HG03442 (cell line): ENCODE results near the gene NUP98.

Source experiments
- ATAC-seq: cut with Tn5 transposase; IDR thresholded peaks from one replicate; pipeline ENCODE4 v1.9.1; 2021; ENCODE audit warnings: mild to moderate bottlenecking, moderate library complexity; ENCODE audit not compliant: unreplicated experiment

NUP98 gene

GRCh38 chr11:3797329-3798090 lies at the start of gene NUP98:
Gene NUP98, minus strand, starts transcription at chr11:3797554. Its CDS starts 15,437 bp downstream, at chr11:3782117.
- peak; percentile 86 for ATAC-seq

GRCh38 chr11:3845670-3846069 lies 48.3 kb upstream of the NUP98 start:
- ATAC-seq = no peak

GRCh38 chr11:3845246-3845645 lies 47.9 kb upstream of the NUP98 start:
- ATAC-seq = no peak

DNA sequence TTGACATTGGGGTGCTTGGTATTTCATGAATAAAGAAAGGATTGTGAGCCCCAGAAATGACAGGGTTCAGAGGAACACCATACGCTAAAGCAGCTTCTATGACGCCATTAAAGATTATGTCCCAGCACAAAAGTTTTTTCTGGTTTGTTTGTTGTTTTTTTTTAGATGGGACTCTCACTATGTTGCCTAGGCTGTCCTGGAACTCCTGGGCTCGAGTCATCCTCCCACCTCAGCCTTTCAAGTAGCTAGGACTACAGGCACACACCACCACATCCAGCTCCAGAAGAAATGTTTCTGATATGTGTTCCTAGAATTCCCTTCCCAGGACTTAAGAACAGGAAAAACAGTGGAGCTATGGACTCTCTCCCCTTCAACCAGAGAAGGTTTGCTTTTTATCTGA lies 46.0 kb upstream of the NUP98 start:
- ATAC-seq = no peak

- ATAC-seq = peak; percentile 43
Measured at GRCh38 chr11:3841426-3842350, 44.3 kb upstream of the NUP98 start.

DNA sequence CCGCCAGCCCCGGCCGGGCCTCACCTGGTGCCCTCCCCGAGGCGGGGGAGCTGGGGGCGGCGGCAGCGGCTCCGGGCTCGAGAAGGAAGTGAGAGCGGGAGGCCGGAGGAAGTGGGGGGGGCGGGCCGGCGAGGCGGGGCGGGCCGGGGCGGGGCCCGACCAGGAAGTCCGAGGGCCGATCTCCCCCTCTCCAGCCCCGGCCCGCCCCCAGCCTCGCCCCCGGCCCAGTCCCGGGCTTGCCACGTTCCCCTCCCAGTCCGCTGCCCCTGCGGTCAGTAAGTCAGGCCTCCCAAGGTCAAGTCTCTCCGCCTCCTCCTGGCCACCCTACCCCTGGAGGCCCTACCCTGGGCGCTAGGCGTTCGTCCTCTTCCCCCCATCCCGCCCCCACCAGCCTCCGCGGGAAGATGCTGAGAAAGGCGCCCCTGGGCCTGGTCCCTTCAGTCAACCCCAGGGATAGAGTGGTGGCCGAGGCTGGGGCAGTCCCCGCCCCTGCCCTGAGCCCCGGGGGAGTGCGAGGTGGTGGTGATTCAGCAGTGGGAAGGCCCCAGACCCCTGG lies 43.6 kb upstream of the NUP98 start, which contains the start of gene RHOG:
Gene RHOG (minus strand): TSS at position 90 of the 556 bp plus-strand sequence. CDS start 12,821 bp downstream, outside the sequence.
- peak; percentile 55 for ATAC-seq

DNA sequence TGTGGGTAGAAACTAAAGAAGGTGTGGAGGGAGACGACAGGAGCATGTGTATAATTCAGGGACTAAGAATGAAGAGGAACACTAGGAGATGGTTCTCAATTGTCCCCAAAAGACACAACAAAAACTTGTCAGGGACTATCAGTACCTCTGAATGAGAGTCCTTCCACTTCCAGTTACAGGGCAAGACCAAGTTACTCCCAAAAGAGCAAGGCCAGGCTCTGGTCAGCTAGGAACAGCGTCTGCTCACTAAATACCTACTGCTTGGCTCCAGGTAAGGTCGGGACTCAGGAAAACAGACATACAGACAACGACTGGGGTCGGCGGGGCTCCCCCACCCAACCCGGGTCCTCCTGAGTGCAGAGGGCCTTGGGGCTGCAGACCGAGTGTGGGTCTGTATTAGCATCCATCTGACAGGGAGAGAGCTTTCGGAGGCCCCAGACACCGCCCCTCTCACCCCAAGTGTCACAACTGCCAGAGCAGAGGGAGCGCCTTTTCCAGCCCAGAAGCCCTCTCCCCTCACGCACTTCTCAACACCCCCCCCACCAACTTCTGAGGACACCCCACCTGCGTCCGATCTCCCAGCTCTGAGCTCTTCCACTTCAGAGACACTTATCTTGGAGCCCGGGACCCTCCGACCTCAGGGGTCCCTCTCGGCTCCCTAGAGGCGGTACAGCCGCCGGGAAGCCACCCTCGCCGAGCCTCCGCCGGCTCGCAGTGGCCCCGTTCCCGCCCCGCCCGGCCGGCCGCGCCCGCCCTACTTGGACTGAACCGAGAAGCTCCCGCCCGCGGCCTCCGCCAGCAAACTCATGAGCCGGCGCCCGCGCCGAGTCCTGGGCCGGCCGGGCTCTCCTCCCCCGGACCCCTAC lies 42.9 kb upstream of the NUP98 start:
- no peak for ATAC-seq

DNA sequence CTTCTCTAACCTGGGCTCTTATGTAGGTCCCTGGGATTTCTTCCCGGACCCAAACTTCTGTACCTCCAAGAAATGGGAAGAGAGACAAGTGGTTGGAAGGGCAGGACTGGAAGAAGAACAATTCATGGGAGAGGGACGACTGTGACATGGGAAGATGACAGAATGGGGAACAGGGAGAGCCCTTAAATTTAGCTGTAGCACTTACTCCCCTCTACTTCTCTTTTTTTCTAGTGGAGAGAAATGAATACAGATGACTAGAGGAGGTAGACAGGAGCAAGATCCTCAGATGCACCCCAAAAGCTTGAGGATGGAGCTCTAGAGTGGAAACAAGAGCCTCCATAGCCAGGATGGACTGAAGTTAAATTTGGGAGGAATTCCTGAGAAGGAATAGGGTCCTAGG lies 41.1 kb upstream of the NUP98 start:
- ATAC-seq = no peak

- no peak for ATAC-seq
Measured at GRCh38 chr11:3837793-3838192, 40.4 kb upstream of the NUP98 start.

- ATAC-seq = no peak
Measured at GRCh38 chr11:3836903-3837302, 39.5 kb upstream of the NUP98 start.

- no peak for ATAC-seq
Measured at GRCh38 chr11:3835751-3836150, 38.4 kb upstream of the NUP98 start.

GRCh38 chr11:3834664-3835461 lies 37.5 kb upstream of the NUP98 start:
- no peak for ATAC-seq

- no peak for ATAC-seq
Measured at GRCh38 chr11:3834349-3834663, 37.0 kb upstream of the NUP98 start.

DNA sequence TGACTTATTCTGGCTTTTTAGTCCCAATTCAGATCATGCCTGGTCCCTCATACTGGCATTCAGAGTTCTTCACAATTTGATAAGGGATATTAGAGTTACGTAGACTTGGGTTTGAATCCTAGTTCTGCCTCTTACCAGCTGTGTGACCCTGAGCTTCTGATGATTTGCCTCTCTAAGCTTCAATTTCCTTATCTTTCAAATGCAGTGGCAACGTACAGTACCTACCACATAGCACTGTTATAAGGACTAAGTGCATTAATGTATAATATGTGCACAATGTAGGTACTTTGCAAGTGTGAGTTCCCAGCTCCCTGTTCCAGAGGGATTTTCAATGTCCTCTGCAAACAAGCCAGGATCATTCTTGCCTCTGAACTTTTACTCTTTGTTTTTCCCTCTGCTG lies 36.1 kb upstream of the NUP98 start:
- ATAC-seq = no peak

- ATAC-seq = no peak
Measured at GRCh38 chr11:3832816-3833215, 35.5 kb upstream of the NUP98 start.

GRCh38 chr11:3831378-3832239 lies 34.3 kb upstream of the NUP98 start:
- no peak for ATAC-seq

DNA sequence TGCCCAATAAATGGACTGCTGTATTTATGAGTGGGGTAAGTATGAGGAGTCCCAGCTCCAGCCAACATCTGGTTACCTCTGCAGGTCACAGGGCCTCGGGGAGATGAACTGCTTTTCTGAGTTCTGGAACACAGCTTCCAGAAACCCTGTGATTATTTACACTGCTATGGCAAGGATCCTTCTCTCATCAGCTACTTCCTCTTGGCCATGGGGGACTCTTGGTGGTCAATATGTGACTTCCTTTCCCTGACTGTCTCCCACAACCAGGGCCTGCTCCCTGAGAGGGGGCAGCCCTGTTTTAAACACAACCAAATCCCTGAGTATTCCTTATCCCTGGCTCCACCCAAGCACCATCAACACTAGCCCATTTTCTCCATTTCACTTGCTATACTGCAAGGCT lies 33.4 kb upstream of the NUP98 start:
- no peak for ATAC-seq

DNA sequence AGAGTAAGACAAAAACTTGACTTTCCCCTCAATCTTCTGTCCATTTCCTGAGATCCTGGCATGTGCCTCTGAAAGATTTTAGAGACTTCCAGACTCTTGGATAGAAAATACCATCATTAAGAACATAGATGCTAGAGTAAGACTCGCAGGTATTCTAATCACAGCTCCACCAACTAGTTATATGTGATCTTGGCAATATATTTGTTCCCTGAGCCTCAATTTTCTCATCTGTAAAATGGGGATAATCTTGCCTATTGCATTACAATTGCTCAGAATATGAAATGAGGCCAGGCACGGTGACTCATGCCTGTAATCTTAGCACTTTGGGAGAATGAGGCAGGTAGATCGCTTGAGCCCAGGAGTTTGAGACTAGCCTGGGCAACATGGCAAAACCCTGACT lies 32.7 kb upstream of the NUP98 start:
- ATAC-seq = no peak
